ENCODE data around the gene RPLP2.

The RPLP2 gene

DNA sequence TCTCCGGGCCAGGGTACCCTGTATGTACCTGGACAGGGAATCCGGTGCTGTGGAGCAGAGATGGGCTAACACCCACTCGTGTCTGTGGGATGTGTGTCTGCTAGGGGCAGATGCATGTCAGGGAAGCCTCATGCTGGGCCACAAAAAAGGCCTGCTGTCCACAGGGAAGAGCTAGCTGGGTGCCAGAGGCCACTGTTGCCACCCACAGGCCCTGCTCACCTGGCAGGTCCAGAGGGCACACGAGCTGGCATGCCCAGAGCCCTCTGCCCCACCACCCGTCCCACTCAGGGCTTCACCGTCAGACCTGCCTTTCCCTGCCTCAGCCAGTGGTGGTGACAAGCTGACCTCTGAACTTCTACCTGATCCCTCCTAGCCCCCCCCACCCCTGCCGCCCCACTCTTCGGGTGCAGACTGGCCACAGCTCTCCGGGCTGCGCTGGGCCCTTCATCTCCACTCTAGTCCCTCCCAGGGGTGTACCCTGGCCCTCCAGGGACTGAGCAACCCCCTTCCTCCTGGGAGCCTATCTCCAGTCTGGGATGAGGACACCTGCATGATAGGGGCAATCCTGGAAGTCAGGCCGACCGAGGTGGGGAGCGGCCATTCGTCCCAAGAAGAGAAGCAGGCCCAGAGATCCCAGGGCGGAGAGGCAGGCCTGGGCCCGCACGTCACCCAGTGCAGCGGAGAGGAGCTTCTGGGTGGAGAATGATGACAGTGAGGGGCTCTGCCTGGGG is 13.0 kb upstream of the RPLP2 start (continued):
- TF ChIP-seq ZNF658 (tag by site-specific recombination; IDR thresholded peaks at IDR 0.05) (no peak), ZNF37A (tag by site-specific recombination; IDR thresholded peaks at IDR 0.05) (no peak), GLIS1 (tag by site-specific recombination; IDR thresholded peaks at IDR 0.05) (no peak), ZNF544 (tag by site-specific recombination; IDR thresholded peaks at IDR 0.05) (no peak), RBAK (tag by site-specific recombination; IDR thresholded peaks at IDR 0.05) (no peak), FEZF1 (tag by site-specific recombination; IDR thresholded peaks at IDR 0.05) (peak; percentile 8; the same call in 1 of the 2 replicates), KLF10 (tag by site-specific recombination; IDR thresholded peaks at IDR 0.05) (no peak), ZBTB48 (tag by site-specific recombination; IDR thresholded peaks at IDR 0.05) (peak; percentile 17; the same call in 1 of the 2 replicates), ZNF623 (tag by site-specific recombination; IDR thresholded peaks at IDR 0.05) (no peak), ZNF324 (tag by site-specific recombination; IDR thresholded peaks at IDR 0.05) (no peak), ZNF660 (tag by site-specific recombination; IDR thresholded peaks at IDR 0.05) (0 out of 2 replicates have a peak, but pooled peaks have one; percentile 34), ZNF302 (tag by site-specific recombination; IDR thresholded peaks at IDR 0.05; ENCODE audit: low read depth) (no peak), ZBTB8A (tag by site-specific recombination; IDR thresholded peaks at IDR 0.05) (peak; percentile 49; the same call in 1 of the 2 replicates), ZNF473 (tag by site-specific recombination; IDR thresholded peaks at IDR 0.05) (no peak), ZNF416 (tag by site-specific recombination; IDR thresholded peaks at IDR 0.05) (no peak), ZNF335 (tag by site-specific recombination; conservative IDR thresholded peaks at IDR 0.05) (no peak), ZNF76 (tag by site-specific recombination; IDR thresholded peaks at IDR 0.05; ENCODE audit: borderline replicate concordance, low read depth) (peak; percentile 32; the same call in 1 of the 2 replicates), EGR2 (tag by site-specific recombination; IDR thresholded peaks at IDR 0.05; ENCODE audit: low read depth) (no peak), MEIS1 (CRISPR knock-in tag; IDR thresholded peaks at IDR 0.05; ENCODE audit: borderline replicate concordance) (no peak), TCF7L2 (IDR thresholded peaks at IDR 0.05; ENCODE audit: borderline replicate concordance, low read depth, low read length) (no peak), IKZF3 (tag by site-specific recombination; IDR thresholded peaks at IDR 0.05) (0 out of 2 replicates have a peak, but pooled peaks have one; percentile 24), ZNF521 (tag by site-specific recombination; IDR thresholded peaks at IDR 0.05) (no peak), ZNF211 (tag by site-specific recombination; IDR thresholded peaks at IDR 0.05; ENCODE audit: low read depth) (no peak), ZNF785 (tag by site-specific recombination; IDR thresholded peaks at IDR 0.05) (no peak), ZNF654 (tag by site-specific recombination; IDR thresholded peaks at IDR 0.05; ENCODE audit: low read depth) (no peak), ZXDB (tag by site-specific recombination; IDR thresholded peaks at IDR 0.05) (no peak; the same call in 1 of the 2 replicates)
- TF ChIP-seq, protein P1, sequence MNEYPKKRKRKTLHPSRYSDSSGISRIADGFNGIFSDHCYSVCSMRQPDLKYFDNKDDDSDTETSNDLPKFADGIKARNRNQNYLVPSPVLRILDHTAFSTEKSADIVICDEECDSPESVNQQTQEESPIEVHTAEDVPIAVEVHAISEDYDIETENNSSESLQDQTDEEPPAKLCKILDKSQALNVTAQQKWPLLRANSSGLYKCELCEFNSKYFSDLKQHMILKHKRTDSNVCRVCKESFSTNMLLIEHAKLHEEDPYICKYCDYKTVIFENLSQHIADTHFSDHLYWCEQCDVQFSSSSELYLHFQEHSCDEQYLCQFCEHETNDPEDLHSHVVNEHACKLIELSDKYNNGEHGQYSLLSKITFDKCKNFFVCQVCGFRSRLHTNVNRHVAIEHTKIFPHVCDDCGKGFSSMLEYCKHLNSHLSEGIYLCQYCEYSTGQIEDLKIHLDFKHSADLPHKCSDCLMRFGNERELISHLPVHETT (tag by site-specific recombination; IDR thresholded peaks at IDR 0.05), result no peak
- TF ChIP-seq, protein P2, sequence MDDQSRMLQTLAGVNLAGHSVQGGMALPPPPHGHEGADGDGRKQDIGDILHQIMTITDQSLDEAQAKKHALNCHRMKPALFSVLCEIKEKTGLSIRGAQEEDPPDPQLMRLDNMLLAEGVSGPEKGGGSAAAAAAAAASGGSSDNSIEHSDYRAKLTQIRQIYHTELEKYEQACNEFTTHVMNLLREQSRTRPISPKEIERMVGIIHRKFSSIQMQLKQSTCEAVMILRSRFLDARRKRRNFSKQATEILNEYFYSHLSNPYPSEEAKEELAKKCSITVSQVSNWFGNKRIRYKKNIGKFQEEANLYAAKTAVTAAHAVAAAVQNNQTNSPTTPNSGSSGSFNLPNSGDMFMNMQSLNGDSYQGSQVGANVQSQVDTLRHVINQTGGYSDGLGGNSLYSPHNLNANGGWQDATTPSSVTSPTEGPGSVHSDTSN (CRISPR knock-in tag; IDR thresholded peaks at IDR 0.05), result no peak
- TF ChIP-seq, protein P3, sequence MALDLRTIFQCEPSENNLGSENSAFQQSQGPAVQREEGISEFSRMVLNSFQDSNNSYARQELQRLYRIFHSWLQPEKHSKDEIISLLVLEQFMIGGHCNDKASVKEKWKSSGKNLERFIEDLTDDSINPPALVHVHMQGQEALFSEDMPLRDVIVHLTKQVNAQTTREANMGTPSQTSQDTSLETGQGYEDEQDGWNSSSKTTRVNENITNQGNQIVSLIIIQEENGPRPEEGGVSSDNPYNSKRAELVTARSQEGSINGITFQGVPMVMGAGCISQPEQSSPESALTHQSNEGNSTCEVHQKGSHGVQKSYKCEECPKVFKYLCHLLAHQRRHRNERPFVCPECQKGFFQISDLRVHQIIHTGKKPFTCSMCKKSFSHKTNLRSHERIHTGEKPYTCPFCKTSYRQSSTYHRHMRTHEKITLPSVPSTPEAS (tag by site-specific recombination; IDR thresholded peaks at IDR 0.05), result no peak
- TF ChIP-seq, protein P4, sequence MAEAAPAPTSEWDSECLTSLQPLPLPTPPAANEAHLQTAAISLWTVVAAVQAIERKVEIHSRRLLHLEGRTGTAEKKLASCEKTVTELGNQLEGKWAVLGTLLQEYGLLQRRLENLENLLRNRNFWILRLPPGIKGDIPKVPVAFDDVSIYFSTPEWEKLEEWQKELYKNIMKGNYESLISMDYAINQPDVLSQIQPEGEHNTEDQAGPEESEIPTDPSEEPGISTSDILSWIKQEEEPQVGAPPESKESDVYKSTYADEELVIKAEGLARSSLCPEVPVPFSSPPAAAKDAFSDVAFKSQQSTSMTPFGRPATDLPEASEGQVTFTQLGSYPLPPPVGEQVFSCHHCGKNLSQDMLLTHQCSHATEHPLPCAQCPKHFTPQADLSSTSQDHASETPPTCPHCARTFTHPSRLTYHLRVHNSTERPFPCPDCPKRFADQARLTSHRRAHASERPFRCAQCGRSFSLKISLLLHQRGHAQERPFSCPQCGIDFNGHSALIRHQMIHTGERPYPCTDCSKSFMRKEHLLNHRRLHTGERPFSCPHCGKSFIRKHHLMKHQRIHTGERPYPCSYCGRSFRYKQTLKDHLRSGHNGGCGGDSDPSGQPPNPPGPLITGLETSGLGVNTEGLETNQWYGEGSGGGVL (tag by site-specific recombination; IDR thresholded peaks at IDR 0.05), result no peak
- TF ChIP-seq, protein P5, sequence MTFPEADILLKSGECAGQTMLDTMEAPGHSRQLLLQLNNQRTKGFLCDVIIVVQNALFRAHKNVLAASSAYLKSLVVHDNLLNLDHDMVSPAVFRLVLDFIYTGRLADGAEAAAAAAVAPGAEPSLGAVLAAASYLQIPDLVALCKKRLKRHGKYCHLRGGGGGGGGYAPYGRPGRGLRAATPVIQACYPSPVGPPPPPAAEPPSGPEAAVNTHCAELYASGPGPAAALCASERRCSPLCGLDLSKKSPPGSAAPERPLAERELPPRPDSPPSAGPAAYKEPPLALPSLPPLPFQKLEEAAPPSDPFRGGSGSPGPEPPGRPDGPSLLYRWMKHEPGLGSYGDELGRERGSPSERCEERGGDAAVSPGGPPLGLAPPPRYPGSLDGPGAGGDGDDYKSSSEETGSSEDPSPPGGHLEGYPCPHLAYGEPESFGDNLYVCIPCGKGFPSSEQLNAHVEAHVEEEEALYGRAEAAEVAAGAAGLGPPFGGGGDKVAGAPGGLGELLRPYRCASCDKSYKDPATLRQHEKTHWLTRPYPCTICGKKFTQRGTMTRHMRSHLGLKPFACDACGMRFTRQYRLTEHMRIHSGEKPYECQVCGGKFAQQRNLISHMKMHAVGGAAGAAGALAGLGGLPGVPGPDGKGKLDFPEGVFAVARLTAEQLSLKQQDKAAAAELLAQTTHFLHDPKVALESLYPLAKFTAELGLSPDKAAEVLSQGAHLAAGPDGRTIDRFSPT (tag by site-specific recombination; IDR thresholded peaks at IDR 0.05), result peak; percentile 86
- TF ChIP-seq, protein P6, sequence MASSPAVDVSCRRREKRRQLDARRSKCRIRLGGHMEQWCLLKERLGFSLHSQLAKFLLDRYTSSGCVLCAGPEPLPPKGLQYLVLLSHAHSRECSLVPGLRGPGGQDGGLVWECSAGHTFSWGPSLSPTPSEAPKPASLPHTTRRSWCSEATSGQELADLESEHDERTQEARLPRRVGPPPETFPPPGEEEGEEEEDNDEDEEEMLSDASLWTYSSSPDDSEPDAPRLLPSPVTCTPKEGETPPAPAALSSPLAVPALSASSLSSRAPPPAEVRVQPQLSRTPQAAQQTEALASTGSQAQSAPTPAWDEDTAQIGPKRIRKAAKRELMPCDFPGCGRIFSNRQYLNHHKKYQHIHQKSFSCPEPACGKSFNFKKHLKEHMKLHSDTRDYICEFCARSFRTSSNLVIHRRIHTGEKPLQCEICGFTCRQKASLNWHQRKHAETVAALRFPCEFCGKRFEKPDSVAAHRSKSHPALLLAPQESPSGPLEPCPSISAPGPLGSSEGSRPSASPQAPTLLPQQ (tag by site-specific recombination; IDR thresholded peaks at IDR 0.05), result 0 out of 2 replicates have a peak, but pooled peaks have one; percentile 10

Measured in HEK293 (cell line).